ENCODE results near the gene SERP2. TPM values are rescaled to one million over a fixed set of nuclear protein-coding genes. Genes with fewer than 3 reads are reported as not detected.

Gene SERP2
- total and polyA plus RNA-seq, 2 of the 13 experiments (the other 11 are each of a cell fraction or from before 2014, with no cell fraction given), result not detected

- Histone ChIP-seq H3K79me2 (ENCODE audit: insufficient read depth, low read length) (no peaks in the 10 kb centered on the region), H3K4me1 (ENCODE audit: insufficient read depth, low read length) (peaks cover 33% of the 10 kb centered on the region), H3K27me3 (ENCODE audit: control insufficient read depth in 1 of 2, insufficient read depth in 2 of 2, low read length in 2 of 2) (no peaks in the 10 kb centered on the region; a peak in 1 of 5 replicates), H3K27ac (ENCODE audit: extremely low read length, insufficient read depth, low read length) (no peak overlapping the region), H3K4me3 (replicated peaks in 1 of 3; ENCODE audit: insufficient read depth in 1 of 3, low read depth in 2 of 3, low read length in 3 of 3) (no peak overlapping the region), H3K9me3 (ENCODE audit: low read length) (no peaks in the 10 kb centered on the region), H2AFZ (ENCODE audit: low read length) (no peak overlapping the region), H3K36me3 (replicated peaks in 1 of 2; ENCODE audit: control insufficient read depth in 1 of 2, insufficient read depth in 2 of 2, low read length in 2 of 2) (no peaks in the 10 kb centered on the region), H4K20me1 (ENCODE audit: insufficient read depth, low read length) (no peaks in the 10 kb centered on the region), H3K9ac (ENCODE audit: insufficient read depth, low read depth, low read length) (no peak overlapping the region), H3K4me2 (ENCODE audit: low read depth, low read length) (no peak overlapping the region)
- WGBS (ENCODE audit: low lambda C conversion rate), result 81% methylated on average over 16 of the region's 16 CpGs
- ATAC-seq (no peak), DNase-seq (ENCODE audit: low spot score) (no peak), FAIRE-seq (no peak)
- intact Hi-C loops (cut with micrococcal nuclease; ENCODE audit: unreplicated experiment), result no loop called here
- ChIA-PET POLR2A (no interaction called here), CTCF (ENCODE audit: low intra/inter-chr PET ratio, low total read pairs) (no interaction called here)
- in situ Hi-C loops (cut with HindIII; ENCODE audit: extremely low pct_ligation_motif_present, low pct_unique_long_range_greater_than_20kb), result no loop called here
- no TSS peak for BruUV-seq (replicated peaks)
- TF ChIP-seq ZNF597 (CRISPR knock-in tag; IDR thresholded peaks at IDR 0.05), result no peak
- TF ChIP-seq ZNF160 (CRISPR knock-in tag; IDR thresholded peaks at IDR 0.05), result no peak
- no peak for TF ChIP-seq ZNF44 (CRISPR knock-in tag; IDR thresholded peaks at IDR 0.05)
- no peak for TF ChIP-seq ZNF574 (CRISPR knock-in tag; IDR thresholded peaks at IDR 0.05)
- TF ChIP-seq ZNF414 (CRISPR knock-in tag; IDR thresholded peaks at IDR 0.05), result no peak
- no peak for TF ChIP-seq HOMEZ (CRISPR knock-in tag; IDR thresholded peaks at IDR 0.05; ENCODE audit: low read depth)
- TF ChIP-seq RAD51 (IDR thresholded peaks at IDR 0.05; ENCODE audit: borderline replicate concordance), result no peak
- no peak for TF ChIP-seq HMGXB3 (CRISPR knock-in tag; IDR thresholded peaks at IDR 0.05; ENCODE audit: borderline replicate concordance)
- no peak for TF ChIP-seq ZKSCAN1 (IDR thresholded peaks at IDR 0.05; ENCODE audit: low read length)
- no peak for TF ChIP-seq SPEN (CRISPR knock-in tag; IDR thresholded peaks at IDR 0.05; ENCODE audit: low read depth)
- TF ChIP-seq TBL1XR1 (IDR thresholded peaks at IDR 0.05; ENCODE audit: borderline replicate concordance, low read length, partially characterized antibody), result no peak
- TF ChIP-seq CTCF (CRISPR knock-in tag; IDR thresholded peaks at IDR 0.05), result no peak
These were observed 38.8 kb downstream of the SERP2 start for GRCh38 chr13:44412346-44412935.

Measured in HepG2 (cell line).